ENCODE measurements around the gene TXNRD2.

The TXNRD2 gene

DNA sequence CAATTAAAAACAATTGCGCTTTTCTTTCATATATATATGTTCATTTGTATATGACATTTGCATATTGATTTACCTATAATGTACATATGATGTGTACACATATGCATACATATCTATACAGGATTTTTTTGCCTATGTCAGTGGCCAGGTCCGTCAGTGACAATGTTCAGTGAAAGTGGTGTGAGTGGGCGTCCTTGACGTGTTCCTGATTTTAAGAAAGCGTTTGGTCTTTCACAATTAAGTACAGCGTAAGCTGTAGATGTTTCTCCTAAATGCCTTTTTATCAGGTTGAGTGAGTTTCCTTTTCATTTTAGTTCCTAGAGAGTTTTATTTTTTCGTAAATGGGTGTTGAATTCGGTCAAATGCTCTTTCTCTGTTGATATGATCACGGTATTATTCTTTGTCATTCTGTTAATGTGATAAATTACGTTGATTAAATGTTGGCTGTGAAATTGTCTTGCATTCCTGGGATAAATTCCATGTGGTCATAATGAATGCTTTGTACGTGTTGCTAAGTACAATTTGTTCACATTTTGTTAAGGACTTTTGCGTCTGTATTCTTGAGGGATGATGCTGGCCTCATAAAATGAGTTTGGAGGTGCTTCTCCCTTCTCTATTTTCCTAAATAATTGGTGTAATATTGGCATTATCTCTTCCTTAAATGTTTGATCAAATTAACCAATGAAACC lies 76.3 kb downstream of the TXNRD2 start:
- no peak for TF ChIP-seq REST (IDR thresholded peaks at IDR 0.05; ENCODE audit: insufficient read depth in 1 of 2, low read depth in 2 of 2, low read length in 2 of 2)
- no peak for TF ChIP-seq TAF1 (IDR thresholded peaks at IDR 0.05; ENCODE audit: borderline replicate concordance, insufficient read depth, low read length)
- TF ChIP-seq POLR2AphosphoS5 (IDR thresholded peaks at IDR 0.05; ENCODE audit: low read depth, low read length), result no peak
- no peak for TF ChIP-seq SIN3A (IDR thresholded peaks at IDR 0.05; ENCODE audit: borderline replicate concordance, insufficient read depth, low read length)

DNA sequence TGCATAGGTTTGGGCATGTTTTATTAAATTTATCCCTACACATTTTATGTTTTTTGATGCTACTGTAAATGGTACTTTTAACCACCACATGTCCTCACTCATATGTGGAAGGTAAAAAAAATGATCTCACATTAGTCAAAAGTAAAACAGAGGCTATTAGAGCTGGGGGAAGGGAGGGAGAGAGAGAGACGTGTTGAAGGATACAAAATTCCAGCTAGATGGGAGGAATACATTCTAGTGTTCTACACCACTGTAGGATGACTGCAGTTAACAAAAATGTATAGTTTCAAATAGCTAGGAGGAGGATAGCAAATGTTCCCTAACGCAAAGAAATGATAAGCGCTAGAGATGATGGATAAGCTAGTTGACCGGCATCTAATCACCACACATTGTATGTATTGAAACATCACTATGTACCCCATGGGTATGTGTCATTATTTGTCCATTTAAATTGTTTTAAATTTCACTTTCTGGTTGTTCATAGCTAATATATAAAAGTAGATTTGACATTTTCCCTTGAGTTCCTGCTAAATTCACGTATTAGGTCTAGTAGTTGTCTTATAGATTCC lies 77.0 kb downstream of the TXNRD2 start:
- TF ChIP-seq FOXP2 (optimal IDR thresholded peaks at IDR 0.05; ENCODE audit: borderline replicate concordance, extremely low read depth, extremely low read length, insufficient read depth) (no peak), TAF1 (IDR thresholded peaks at IDR 0.05; ENCODE audit: borderline replicate concordance, insufficient read depth, low read length) (no peak), SIN3A (IDR thresholded peaks at IDR 0.05; ENCODE audit: borderline replicate concordance, insufficient read depth, low read length) (no peak), REST (IDR thresholded peaks at IDR 0.05; ENCODE audit: insufficient read depth in 1 of 2, low read depth in 2 of 2, low read length in 2 of 2) (no peak), POLR2AphosphoS5 (IDR thresholded peaks at IDR 0.05; ENCODE audit: low read depth, low read length) (no peak)

DNA sequence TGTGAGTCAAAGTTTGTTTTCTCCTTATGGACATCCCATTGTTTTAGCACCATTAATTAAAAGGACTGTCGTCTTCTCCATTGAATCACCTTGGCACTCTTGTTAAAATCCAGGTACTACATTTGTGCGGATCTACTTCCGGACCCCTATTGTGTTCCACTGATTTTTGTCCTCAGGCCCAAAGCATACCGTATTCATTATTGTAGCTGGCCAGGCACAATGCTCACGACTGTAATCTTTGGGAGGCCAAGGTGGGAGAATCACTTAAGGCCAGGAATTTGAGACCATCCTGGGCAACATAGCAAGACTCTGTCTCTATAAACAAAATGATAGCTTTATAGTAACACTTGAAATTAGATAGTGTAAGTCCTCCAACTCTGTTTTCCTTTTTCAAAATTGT lies 78.0 kb downstream of the TXNRD2 start:
- TF ChIP-seq POLR2AphosphoS5 (IDR thresholded peaks at IDR 0.05; ENCODE audit: low read depth, low read length) (no peak), SIN3A (IDR thresholded peaks at IDR 0.05; ENCODE audit: borderline replicate concordance, insufficient read depth, low read length) (no peak), TAF1 (IDR thresholded peaks at IDR 0.05; ENCODE audit: borderline replicate concordance, insufficient read depth, low read length) (no peak), REST (IDR thresholded peaks at IDR 0.05; ENCODE audit: insufficient read depth in 1 of 2, low read depth in 2 of 2, low read length in 2 of 2) (no peak), FOXP2 (optimal IDR thresholded peaks at IDR 0.05; ENCODE audit: borderline replicate concordance, extremely low read depth, extremely low read length, insufficient read depth) (no peak)

- no peak for TF ChIP-seq SIN3A (IDR thresholded peaks at IDR 0.05; ENCODE audit: borderline replicate concordance, insufficient read depth, low read length)
- no peak for TF ChIP-seq TAF1 (IDR thresholded peaks at IDR 0.05; ENCODE audit: borderline replicate concordance, insufficient read depth, low read length)
- TF ChIP-seq FOXP2 (optimal IDR thresholded peaks at IDR 0.05; ENCODE audit: borderline replicate concordance, extremely low read depth, extremely low read length, insufficient read depth), result no peak
- TF ChIP-seq POLR2AphosphoS5 (IDR thresholded peaks at IDR 0.05; ENCODE audit: low read depth, low read length), result no peak
- no peak for TF ChIP-seq REST (IDR thresholded peaks at IDR 0.05; ENCODE audit: insufficient read depth in 1 of 2, low read depth in 2 of 2, low read length in 2 of 2)
Measured at GRCh38 chr22:19862619-19863246, 78.9 kb downstream of the TXNRD2 start.
